A673 (cell line): ENCODE results near the gene CDH4.

ENCODE experiments used
- CTCF ChIP-seq: fragments of 300-800, 200-600 bp; sonication (generic); conservative IDR thresholded peaks from 2 replicates; pipeline ENCODE4 v1.5.1; 2017; ENCODE audit warnings: low read depth, mild to moderate bottlenecking, antibody characterized with exemption, low read length, moderate library complexity, mixed read lengths
- EZH2 ChIP-seq: fragments of 200-600 bp; sonication (generic); IDR thresholded peaks from 2 replicates; pipeline ENCODE4 v1.6.1; 2017; ENCODE audit warnings: borderline replicate concordance, low read depth, mild to moderate bottlenecking, mixed read lengths, antibody characterized with exemption, low read length; ENCODE audit not compliant: poor library complexity, severe bottlenecking

- TF ChIP-seq CTCF = no peak
- no peak for TF ChIP-seq EZH2
Measured at GRCh38 chr20:61251529-61252393, at the start of gene CDH4.
